BLaER1 (cell line): Measurements from ENCODE around the gene OSBPL2.

Experiments used
- H3K27ac ChIP-seq: shearing (Covaris generic); formaldehyde crosslinking; 2 replicates; pipeline ENCODE4 v1.8.1; 2022
- H3K27me3 ChIP-seq: shearing (Covaris generic); formaldehyde crosslinking; 2 replicates; pipeline ENCODE4 v1.8.1; 2022
- H3K36me3 ChIP-seq: shearing (Covaris generic); formaldehyde crosslinking; 2 replicates; pipeline ENCODE4 v1.8.1; 2022
- H3K4me1 ChIP-seq: shearing (Covaris generic); formaldehyde crosslinking; 2 replicates; pipeline ENCODE4 v1.8.1; 2022
- H3K4me2 ChIP-seq: shearing (Covaris generic); formaldehyde crosslinking; 2 replicates; pipeline ENCODE4 v1.8.1; 2022
- H3K4me3 ChIP-seq: shearing (Covaris generic); formaldehyde crosslinking; 2 replicates; pipeline ENCODE4 v1.8.1; 2022
- H3K9ac ChIP-seq: shearing (Covaris generic); formaldehyde crosslinking; 2 replicates; pipeline ENCODE4 v1.8.1; 2022
- H3K9me3 ChIP-seq: shearing (Covaris generic); formaldehyde crosslinking; 2 replicates; pipeline ENCODE4 v1.8.1; 2022
- H4K20me1 ChIP-seq: shearing (Covaris generic); formaldehyde crosslinking; 2 replicates; pipeline ENCODE4 v1.8.1; 2022
- Cebpa-rat ChIP-seq: shearing (Covaris generic); IDR thresholded peaks from 2 replicates; pipeline ENCODE4 v1.8.1; 2022

OSBPL2 gene

DNA sequence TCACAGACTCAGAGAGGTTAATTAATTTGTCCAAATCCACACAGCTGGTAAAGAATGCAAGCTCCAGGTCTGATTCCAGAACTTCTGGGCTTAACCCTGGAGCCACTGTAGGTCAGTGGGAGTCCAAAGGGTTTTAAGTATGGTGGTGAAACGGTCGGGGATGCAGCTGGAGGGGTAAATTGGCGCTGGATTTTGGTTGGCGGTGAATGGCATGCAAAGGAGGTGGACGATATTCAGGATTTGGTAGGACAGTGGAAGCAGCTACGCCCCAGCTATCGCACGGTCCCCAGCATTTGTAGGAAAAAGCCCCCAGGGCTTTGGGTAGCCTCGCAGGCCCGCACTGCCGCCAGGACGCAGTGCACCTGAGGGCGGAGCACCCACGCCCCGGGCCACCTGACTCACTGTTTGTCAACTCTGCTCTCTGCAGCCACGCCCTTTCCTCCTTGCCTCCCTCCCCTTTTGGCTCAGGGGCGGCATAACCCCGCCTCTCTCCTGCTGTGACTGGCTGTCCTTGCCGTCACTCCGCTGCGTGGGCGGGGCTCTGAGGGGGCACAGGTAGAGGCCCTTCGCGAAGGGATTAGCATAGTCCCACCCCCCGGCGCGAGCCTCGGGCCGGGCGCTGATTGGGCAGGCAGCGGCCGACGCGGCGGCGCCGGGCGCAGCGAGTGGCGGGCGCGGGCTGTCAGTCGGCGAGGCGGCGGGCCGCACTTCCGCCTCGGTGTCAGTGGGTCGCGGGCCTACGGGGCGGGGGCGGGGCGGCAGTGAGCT lies at the start of gene OSBPL2:
TSS of gene OSBPL2 (plus strand) at position 721 of the 768 bp plus-strand sequence. CDS start 17,664 bp downstream, outside the sequence.
- Histone ChIP-seq H3K4me2 (peak within 1 kb of the TSS; percentile 90), H3K9ac (peak within 1 kb of the TSS; percentile 75), H3K27ac (peak within 1 kb of the TSS; percentile 59; the same call in 1 of the 2 replicates), H3K4me1 (peaks cover 54% of the 10 kb centered on the region), H3K4me3 (peak within 1 kb of the TSS; percentile 71), H3K27me3 (no peaks in the 10 kb centered on the region), H3K9me3 (no peaks in the 10 kb centered on the region), H4K20me1 (peaks cover 41% of the 10 kb centered on the region), H3K36me3 (peaks cover 23% of the 10 kb centered on the region; the same call in 1 of the 2 replicates)
- TF ChIP-seq Cebpa-rat, result no peak

- Histone ChIP-seq H3K4me3 (no peak overlapping the region), H3K27ac (peak overlapping the region; percentile 57; the same call in 1 of the 2 replicates), H3K4me1 (peaks cover 69% of the 10 kb centered on the region), H3K36me3 (peaks cover 31% of the 10 kb centered on the region), H3K4me2 (peak overlapping the region; percentile 78), H3K9me3 (no peaks in the 10 kb centered on the region), H3K9ac (peak overlapping the region; percentile 17; the same call in 1 of the 2 replicates), H3K27me3 (no peaks in the 10 kb centered on the region), H4K20me1 (peaks cover 93% of the 10 kb centered on the region)
- TF ChIP-seq Cebpa-rat, result no peak
Observed at GRCh38 chr20:62190639-62191411, 47.5 kb upstream of the OSBPL2 start.

DNA sequence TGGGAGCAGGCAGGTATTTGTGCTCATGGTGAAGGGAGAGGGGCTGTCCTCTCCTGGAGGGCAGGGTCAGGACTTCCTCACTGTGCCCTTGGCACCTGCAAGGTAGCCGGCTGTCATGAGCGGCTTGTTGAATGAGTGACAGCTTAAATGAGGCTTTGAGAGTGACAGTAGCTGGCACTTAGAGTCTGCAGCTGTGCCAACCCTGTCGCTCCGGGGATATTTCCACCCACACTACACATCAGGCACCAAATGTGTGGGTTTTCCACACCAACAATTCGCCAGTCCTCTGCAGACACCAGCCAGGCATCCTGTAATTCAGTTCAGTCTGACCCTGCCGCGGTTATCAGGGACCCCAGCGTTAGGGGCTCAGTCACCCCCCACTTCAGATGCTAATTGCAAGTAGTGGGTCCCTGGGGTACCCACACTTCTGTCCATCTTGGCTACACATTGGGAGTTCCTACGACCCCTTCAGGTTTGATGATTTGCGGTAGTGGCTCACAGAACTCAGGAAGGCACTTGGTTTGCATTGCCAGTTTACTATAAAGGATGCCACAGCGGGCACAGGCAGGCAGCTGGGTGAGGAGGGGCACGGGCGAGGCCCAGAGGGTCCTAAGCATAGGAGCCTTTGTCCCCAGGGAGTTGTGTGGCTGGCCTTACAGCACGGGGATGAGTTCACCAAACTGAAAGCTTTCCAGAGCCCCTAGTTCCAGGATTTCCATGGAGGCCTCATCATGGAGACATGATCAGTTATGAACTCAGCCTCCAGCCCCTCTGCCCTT lies 46.4 kb upstream of the OSBPL2 start:
- peaks cover 70% of the 10 kb centered on the region for H3K4me1 ChIP-seq
- H3K36me3 ChIP-seq, result peaks cover 31% of the 10 kb centered on the region
- peaks cover 91% of the 10 kb centered on the region for H4K20me1 ChIP-seq
- H3K9me3 ChIP-seq, result no peaks in the 10 kb centered on the region
- H3K27me3 ChIP-seq, result no peaks in the 10 kb centered on the region
- H3K4me3 ChIP-seq, result no peak overlapping the region
- H3K4me2 ChIP-seq, result peak overlapping the region; percentile 78
- H3K27ac ChIP-seq, result peak overlapping the region; percentile 57
- peak overlapping the region; percentile 40; the same call in 1 of the 2 replicates for H3K9ac ChIP-seq
- TF ChIP-seq Cebpa-rat, result no peak

GRCh38 chr20:62192635-62193034 lies 45.7 kb upstream of the OSBPL2 start:
- Histone ChIP-seq H3K4me2 (peak overlapping the region; percentile 78), H3K27ac (peak overlapping the region; percentile 57), H3K27me3 (no peaks in the 10 kb centered on the region), H3K9me3 (no peaks in the 10 kb centered on the region), H3K36me3 (peaks cover 33% of the 10 kb centered on the region), H3K4me3 (no peak overlapping the region), H4K20me1 (peaks cover 86% of the 10 kb centered on the region), H3K4me1 (peaks cover 74% of the 10 kb centered on the region), H3K9ac (peak overlapping the region; percentile 40; the same call in 1 of the 2 replicates)
- no peak for TF ChIP-seq Cebpa-rat

- Histone ChIP-seq H3K36me3 (peaks cover 40% of the 10 kb centered on the region), H3K4me3 (no peak overlapping the region), H3K27ac (0 out of 2 replicates have a peak overlapping the region, but pooled peaks have one; percentile 10), H3K9me3 (no peaks in the 10 kb centered on the region), H3K4me1 (peaks cover 81% of the 10 kb centered on the region), H3K4me2 (peak overlapping the region; percentile 78), H3K27me3 (no peaks in the 10 kb centered on the region), H3K9ac (no peak overlapping the region), H4K20me1 (peaks cover 79% of the 10 kb centered on the region)
- TF ChIP-seq Cebpa-rat, result no peak
Observed at GRCh38 chr20:62193079-62194025, 45.0 kb upstream of the OSBPL2 start.

DNA sequence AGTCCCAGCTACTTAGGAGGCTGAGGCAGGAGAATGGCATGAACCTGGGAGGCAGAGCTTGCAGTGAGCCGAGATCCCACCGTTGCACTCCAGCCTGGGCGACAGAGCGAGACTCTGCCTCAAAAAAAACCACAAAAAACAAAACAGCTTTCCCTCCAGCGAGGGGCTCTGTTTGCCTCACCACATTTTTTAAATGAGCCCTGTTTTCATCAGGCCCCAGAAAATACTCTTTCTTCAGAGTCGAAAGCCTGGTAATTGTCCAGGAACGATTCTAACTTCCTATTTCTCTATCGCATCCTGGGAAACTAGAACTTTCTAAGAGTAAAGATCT lies 43.3 kb upstream of the OSBPL2 start:
- H3K27ac ChIP-seq, result peak overlapping the region; percentile 42; the same call in 1 of the 2 replicates
- H3K4me2 ChIP-seq, result peak overlapping the region; percentile 78
- no peaks in the 10 kb centered on the region for H3K27me3 ChIP-seq
- peaks cover 40% of the 10 kb centered on the region for H3K36me3 ChIP-seq
- peaks cover 92% of the 10 kb centered on the region for H3K4me1 ChIP-seq
- peaks cover 63% of the 10 kb centered on the region for H4K20me1 ChIP-seq
- TF ChIP-seq Cebpa-rat, result no peak
- peak overlapping the region; percentile 36; the same call in 1 of the 2 replicates for H3K9ac ChIP-seq
- no peaks in the 10 kb centered on the region for H3K9me3 ChIP-seq
- H3K4me3 ChIP-seq, result no peak overlapping the region

DNA sequence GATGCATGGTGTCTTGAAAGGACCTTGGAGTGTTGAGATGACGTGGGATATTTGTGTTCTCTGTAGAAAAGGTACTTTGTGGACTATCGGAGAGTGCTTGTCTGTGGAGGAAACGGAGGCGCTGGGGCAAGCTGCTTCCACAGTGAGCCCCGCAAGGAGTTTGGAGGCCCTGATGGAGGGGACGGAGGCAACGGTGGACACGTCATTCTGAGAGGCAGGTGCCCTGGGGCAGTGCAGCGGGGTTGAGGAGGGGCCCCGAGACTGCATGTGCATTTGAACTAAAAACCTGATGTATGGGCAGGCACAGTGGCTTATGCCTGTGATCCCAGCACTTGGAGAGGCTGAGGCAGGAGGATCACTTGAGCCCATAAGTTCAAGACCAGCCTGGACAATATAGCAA lies 42.6 kb upstream of the OSBPL2 start:
- peak overlapping the region; percentile 78 for H3K4me2 ChIP-seq
- H3K4me1 ChIP-seq, result peaks cover 94% of the 10 kb centered on the region
- H3K4me3 ChIP-seq, result no peak overlapping the region
- peaks cover 40% of the 10 kb centered on the region for H3K36me3 ChIP-seq
- H3K9me3 ChIP-seq, result no peaks in the 10 kb centered on the region
- peak overlapping the region; percentile 42; the same call in 1 of the 2 replicates for H3K27ac ChIP-seq
- no peak for TF ChIP-seq Cebpa-rat
- H3K9ac ChIP-seq, result peak overlapping the region; percentile 36; the same call in 1 of the 2 replicates
- no peaks in the 10 kb centered on the region for H3K27me3 ChIP-seq
- H4K20me1 ChIP-seq, result peaks cover 58% of the 10 kb centered on the region

GRCh38 chr20:62196286-62196685 lies 42.0 kb upstream of the OSBPL2 start:
- H3K36me3 ChIP-seq, result peaks cover 42% of the 10 kb centered on the region
- no peaks in the 10 kb centered on the region for H3K27me3 ChIP-seq
- no peak overlapping the region for H3K4me3 ChIP-seq
- H3K27ac ChIP-seq, result no peak overlapping the region
- no peaks in the 10 kb centered on the region for H3K9me3 ChIP-seq
- H3K9ac ChIP-seq, result peak overlapping the region; percentile 36; the same call in 1 of the 2 replicates
- H4K20me1 ChIP-seq, result peaks cover 58% of the 10 kb centered on the region
- H3K4me1 ChIP-seq, result peaks cover 94% of the 10 kb centered on the region
- H3K4me2 ChIP-seq, result peak overlapping the region; percentile 78
- no peak for TF ChIP-seq Cebpa-rat
